ENCODE results near the gene SLC12A7. TPM values are rescaled to one million over a fixed set of nuclear protein-coding genes. Genes with fewer than 3 reads are reported as not detected.

Gene SLC12A7
- polyA plus RNA-seq, 1 donor (not counting 4 experiments of a cell fraction or from before 2014, with no cell fraction given), result 1.5 TPM

- H3K9me1 ChIP-seq (ENCODE audit: control insufficient read depth, extremely low read depth, insufficient read depth, low read length), result no peaks in the 10 kb centered on the region
- dilution Hi-C loops (cut with MboI; ENCODE audit: extremely low pct_ligation_motif_present, low sequenced_read_pairs), result no loop called here
- H3K36me3 ChIP-seq (ENCODE audit: control insufficient read depth in 2 of 2, extremely low read depth in 1 of 2, insufficient read depth in 2 of 2, low read length in 2 of 2), result peaks cover 0 to 3% of the 10 kb centered on the region in 2 experiments
- no peak for DNase-seq (ENCODE audit: low read depth, low spot score)
- H3K9me3 ChIP-seq (ENCODE audit: control insufficient read depth, low read depth, low read length), result no peaks in the 10 kb centered on the region
- no peaks in the 10 kb centered on the region for H3K4me1 ChIP-seq (ENCODE audit: control insufficient read depth, extremely low read depth, insufficient read depth, low read length)
- no peak overlapping the region for H2AFZ ChIP-seq (ENCODE audit: control insufficient read depth, low read length)
- H4K20me1 ChIP-seq (ENCODE audit: control insufficient read depth, extremely low read depth, insufficient read depth, low read length), result no peaks in the 10 kb centered on the region
- no peak for TF ChIP-seq EZH2 (IDR thresholded peaks at IDR 0.05; ENCODE audit: low read length)
- TF ChIP-seq, protein P1, sequence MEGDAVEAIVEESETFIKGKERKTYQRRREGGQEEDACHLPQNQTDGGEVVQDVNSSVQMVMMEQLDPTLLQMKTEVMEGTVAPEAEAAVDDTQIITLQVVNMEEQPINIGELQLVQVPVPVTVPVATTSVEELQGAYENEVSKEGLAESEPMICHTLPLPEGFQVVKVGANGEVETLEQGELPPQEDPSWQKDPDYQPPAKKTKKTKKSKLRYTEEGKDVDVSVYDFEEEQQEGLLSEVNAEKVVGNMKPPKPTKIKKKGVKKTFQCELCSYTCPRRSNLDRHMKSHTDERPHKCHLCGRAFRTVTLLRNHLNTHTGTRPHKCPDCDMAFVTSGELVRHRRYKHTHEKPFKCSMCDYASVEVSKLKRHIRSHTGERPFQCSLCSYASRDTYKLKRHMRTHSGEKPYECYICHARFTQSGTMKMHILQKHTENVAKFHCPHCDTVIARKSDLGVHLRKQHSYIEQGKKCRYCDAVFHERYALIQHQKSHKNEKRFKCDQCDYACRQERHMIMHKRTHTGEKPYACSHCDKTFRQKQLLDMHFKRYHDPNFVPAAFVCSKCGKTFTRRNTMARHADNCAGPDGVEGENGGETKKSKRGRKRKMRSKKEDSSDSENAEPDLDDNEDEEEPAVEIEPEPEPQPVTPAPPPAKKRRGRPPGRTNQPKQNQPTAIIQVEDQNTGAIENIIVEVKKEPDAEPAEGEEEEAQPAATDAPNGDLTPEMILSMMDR (optimal IDR thresholded peaks at IDR 0.05 in 1 of 3, IDR thresholded peaks at IDR 0.05 in 1 of 3, conservative IDR thresholded peaks at IDR 0.05 in 1 of 3; ENCODE audit: extremely low read depth in 1 of 3, insufficient read depth in 2 of 3, low read length in 3 of 3), result no peak
- H3K4me2 ChIP-seq (ENCODE audit: control insufficient read depth, extremely low read depth, insufficient read depth, low read depth, low read length), result no peak overlapping the region
- H3K4me3 ChIP-seq (ENCODE audit: control insufficient read depth in 2 of 3, extremely low read depth in 1 of 3, insufficient read depth in 2 of 3, low read depth in 1 of 3, low read length in 3 of 3), result no peak overlapping the region
- no peak overlapping the region for H3K27ac ChIP-seq (ENCODE audit: control insufficient read depth, insufficient read depth, low read length)
- no peaks in the 10 kb centered on the region for H3K79me2 ChIP-seq (ENCODE audit: control insufficient read depth, insufficient read depth, low read length)
- no peak for FAIRE-seq
- H3K27me3 ChIP-seq (ENCODE audit: control insufficient read depth, extremely low read depth, insufficient read depth, low read length), result no peaks in the 10 kb centered on the region
- no peak overlapping the region for H3K9ac ChIP-seq (ENCODE audit: control insufficient read depth, extremely low read depth, insufficient read depth, low read length)
Observed at GRCh38 chr5:1054799-1055775, 56.8 kb downstream of the SLC12A7 start.

DNA sequence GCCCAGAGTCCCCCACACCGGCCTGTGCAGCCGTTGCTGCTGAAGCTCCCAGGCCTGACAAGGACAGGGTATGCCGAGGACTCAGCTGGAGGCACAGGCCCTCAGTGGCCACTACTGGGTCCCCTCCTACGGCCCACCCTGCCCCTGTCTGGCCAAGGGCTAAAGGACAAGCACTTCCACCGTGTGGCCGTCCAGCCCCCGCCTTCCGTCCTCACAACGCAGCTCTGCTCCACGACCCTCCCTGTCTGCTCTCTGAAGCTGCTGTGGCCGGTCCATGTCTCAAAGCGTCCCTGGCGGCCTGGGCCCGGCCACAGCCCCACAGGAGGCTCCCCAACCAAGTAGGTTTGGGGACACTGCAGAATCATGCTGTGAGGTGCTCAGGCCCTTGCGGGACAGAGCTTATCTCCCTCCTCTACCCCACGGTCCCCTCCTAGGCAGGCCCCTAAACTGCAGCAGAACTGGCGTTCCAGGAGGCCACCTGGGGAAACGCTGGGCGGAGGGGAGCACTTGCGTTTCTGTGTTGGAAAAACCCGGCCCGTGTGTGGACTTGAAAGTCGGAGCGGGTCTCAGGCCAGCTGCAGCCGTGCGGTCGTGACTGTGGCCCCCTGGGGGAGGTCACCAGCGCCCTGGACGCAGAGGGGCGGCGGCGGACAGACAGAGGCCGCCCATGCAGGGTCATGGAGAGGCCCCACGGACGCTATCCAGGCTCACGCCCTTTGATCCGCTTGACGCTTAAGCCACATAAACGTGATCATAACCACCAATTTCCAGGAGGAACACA, 57.7 kb downstream of the SLC12A7 start:
- no peak for FAIRE-seq
- no peak for TF ChIP-seq EZH2 (IDR thresholded peaks at IDR 0.05; ENCODE audit: low read length)
- TF ChIP-seq, protein P1 (optimal IDR thresholded peaks at IDR 0.05 in 1 of 3, IDR thresholded peaks at IDR 0.05 in 1 of 3, conservative IDR thresholded peaks at IDR 0.05 in 1 of 3; ENCODE audit: extremely low read depth in 1 of 3, insufficient read depth in 2 of 3, low read length in 3 of 3), result no peak
- dilution Hi-C loops (cut with MboI; ENCODE audit: extremely low pct_ligation_motif_present, low sequenced_read_pairs), result no loop called here

More for the DNA sequence above, 57.7 kb downstream of the SLC12A7 start:
- no peaks in the 10 kb centered on the region for H3K9me1 ChIP-seq (ENCODE audit: control insufficient read depth, extremely low read depth, insufficient read depth, low read length)
- no peak overlapping the region for H3K4me2 ChIP-seq (ENCODE audit: control insufficient read depth, extremely low read depth, insufficient read depth, low read depth, low read length)
- H3K9ac ChIP-seq (ENCODE audit: control insufficient read depth, extremely low read depth, insufficient read depth, low read length), result no peak overlapping the region
- H3K79me2 ChIP-seq (ENCODE audit: control insufficient read depth, insufficient read depth, low read length), result no peaks in the 10 kb centered on the region
- no peaks in the 10 kb centered on the region for H4K20me1 ChIP-seq (ENCODE audit: control insufficient read depth, extremely low read depth, insufficient read depth, low read length)
- no peak overlapping the region for H3K4me3 ChIP-seq (ENCODE audit: control insufficient read depth in 2 of 3, extremely low read depth in 1 of 3, insufficient read depth in 2 of 3, low read depth in 1 of 3, low read length in 3 of 3)
- H3K27ac ChIP-seq (ENCODE audit: control insufficient read depth, insufficient read depth, low read length), result no peak overlapping the region
- DNase-seq (ENCODE audit: low read depth, low spot score), result no peak
- H3K4me1 ChIP-seq (ENCODE audit: control insufficient read depth, extremely low read depth, insufficient read depth, low read length), result no peaks in the 10 kb centered on the region
- no peak overlapping the region for H2AFZ ChIP-seq (ENCODE audit: control insufficient read depth, low read length)
- H3K36me3 ChIP-seq (ENCODE audit: control insufficient read depth in 2 of 2, extremely low read depth in 1 of 2, insufficient read depth in 2 of 2, low read length in 2 of 2), result peaks cover 0 to 3% of the 10 kb centered on the region in 2 experiments
- H3K27me3 ChIP-seq (ENCODE audit: control insufficient read depth, extremely low read depth, insufficient read depth, low read length), result no peaks in the 10 kb centered on the region
- H3K9me3 ChIP-seq (ENCODE audit: control insufficient read depth, low read depth, low read length), result no peaks in the 10 kb centered on the region

Measured in keratinocyte (primary cell).